Measurements from ENCODE around the gene ATP5MG.

GRCh38 chr11:118406599-118407166 lies 5.3 kb downstream of the ATP5MG start:
- TF ChIP-seq GATA2 (IDR thresholded peaks at IDR 0.05; ENCODE audit: low read depth, low read length) (no peak), GATA3 (IDR thresholded peaks at IDR 0.05; ENCODE audit: low read depth, low read length) (no peak)

All from SH-SY5Y (cell line).